HEK293T (cell line): Measurements from ENCODE around the gene SNX9.

Experiments
- CTCF ChIA-PET: fragments of 350-600 bp; formaldehyde crosslinking; extraction: SDS; loops from one replicate; lab custom pipeline; 2021; ENCODE audit warnings: antibody characterized with exemption, inconsistent platforms; lab: Yijun Ruan, JAX
- POLR2A ChIA-PET: fragments of 350-600 bp; formaldehyde crosslinking; extraction: SDS; loops from one replicate; lab custom pipeline; 2020; ENCODE audit warnings: antibody characterized with exemption, inconsistent platforms; lab: Yijun Ruan, JAX
- DNase-seq: peaks from one replicate; pipeline ENCODE4 v3.0.0; 2012; ENCODE audit warnings: mixed read lengths; ENCODE audit errors: extremely low spot score
- ARNT ChIP-seq: fragments of 450-650 bp; IDR thresholded peaks from 2 replicates; pipeline ENCODE4 v1.6.1; 2017; ENCODE audit warnings: mild to moderate bottlenecking
- BHLHE40 ChIP-seq: fragments of 450-650 bp; IDR thresholded peaks from 2 replicates; pipeline ENCODE4 v1.6.1; 2016; ENCODE audit warnings: mild to moderate bottlenecking, moderate library complexity, borderline replicate concordance
- CTBP1 ChIP-seq: fragments of 450-650 bp; IDR thresholded peaks from 2 replicates; pipeline ENCODE4 v1.6.1; 2016; ENCODE audit warnings: borderline replicate concordance
- ELF4 ChIP-seq: fragments of 450-650 bp; IDR thresholded peaks from 2 replicates; pipeline ENCODE4 v1.6.1; 2017; ENCODE audit warnings: antibody characterized with exemption
- FOXA1 ChIP-seq: fragments of 450-650 bp; IDR thresholded peaks from 2 replicates; pipeline ENCODE4 v1.6.1; 2016; ENCODE audit warnings: mild to moderate bottlenecking
- FOXK2 ChIP-seq: fragments of 450-650 bp; IDR thresholded peaks from 2 replicates; pipeline ENCODE4 v1.6.1; 2016; ENCODE audit warnings: mild to moderate bottlenecking
- FOXM1 ChIP-seq: fragments of 450-650 bp; IDR thresholded peaks from 2 replicates; pipeline ENCODE4 v1.6.1; 2017; ENCODE audit warnings: mild to moderate bottlenecking, borderline replicate concordance
- HDGF ChIP-seq: fragments of 450-650 bp; IDR thresholded peaks from 2 replicates; pipeline ENCODE4 v1.6.1; 2017; ENCODE audit warnings: antibody characterized with exemption, borderline replicate concordance
- L3MBTL2 ChIP-seq: fragments of 450-650 bp; conservative IDR thresholded peaks from 2 replicates; pipeline ENCODE4 v1.6.1; 2016; ENCODE audit warnings: mild to moderate bottlenecking
- LEF1 ChIP-seq: fragments of 450-650 bp; IDR thresholded peaks from 2 replicates; pipeline ENCODE4 v1.6.1; 2017; ENCODE audit warnings: mild to moderate bottlenecking, borderline replicate concordance
- NFRKB ChIP-seq: fragments of 450-650 bp; IDR thresholded peaks from 2 replicates; pipeline ENCODE4 v1.6.1; 2016; ENCODE audit warnings: mild to moderate bottlenecking, moderate library complexity
- PKNOX1 ChIP-seq: fragments of 450-650 bp; IDR thresholded peaks from 2 replicates; pipeline ENCODE4 v1.6.1; 2016
- SP1 ChIP-seq: fragments of 450-650 bp; IDR thresholded peaks from 2 replicates; pipeline ENCODE4 v1.6.1; 2017
- SUZ12 ChIP-seq: fragments of 450-650 bp; IDR thresholded peaks from 2 replicates; pipeline ENCODE4 v1.6.1; 2016; ENCODE audit warnings: mild to moderate bottlenecking
- TARDBP ChIP-seq: fragments of 450-650 bp; IDR thresholded peaks from 2 replicates; pipeline ENCODE4 v1.6.1; 2016
- ZNF384 ChIP-seq: fragments of 450-650 bp; IDR thresholded peaks from 2 replicates; pipeline ENCODE4 v1.6.1; 2016

SNX9 gene

GRCh38 chr6:157831424-157832249 is 8.6 kb downstream of the SNX9 start:
- DNase-seq: no peak
- ChIA-PET CTCF (interaction anchor here (1.3 kb wide), 1 partner anchor 67 kb away, joined by 3 read pairs; no protein-coding TSS in a partner anchor), POLR2A (no interaction called here)
- no peak for TF ChIP-seq FOXK2
- TF ChIP-seq L3MBTL2: peak; percentile 35; the same call in 1 of the 2 replicates

- no peak for DNase-seq
- ChIA-PET CTCF (interaction anchor here (1.3 kb wide), 1 partner anchor 68 kb away, joined by 3 read pairs; no protein-coding TSS in a partner anchor), POLR2A (no interaction called here)
- no peak for TF ChIP-seq SP1
- no peak for TF ChIP-seq BHLHE40
- no peak for TF ChIP-seq PKNOX1
- no peak for TF ChIP-seq NFRKB
Observed at GRCh38 chr6:157832250-157832967, 9.4 kb downstream of the SNX9 start.

- ChIA-PET POLR2A (interaction anchor here (1.3 kb wide), 1 partner anchor 27 kb away, joined by 3 read pairs; no protein-coding TSS in a partner anchor), CTCF (no interaction called here)
- DNase-seq: no peak
- no peak for TF ChIP-seq L3MBTL2
- no peak for TF ChIP-seq SUZ12
- TF ChIP-seq FOXM1: no peak
- no peak for TF ChIP-seq NFRKB
- TF ChIP-seq LEF1: no peak
- no peak for TF ChIP-seq BHLHE40
- TF ChIP-seq ELF4: no peak
- no peak for TF ChIP-seq HDGF
- no peak for TF ChIP-seq FOXA1
- no peak for TF ChIP-seq ARNT
- no peak for TF ChIP-seq TARDBP
- TF ChIP-seq SP1: no peak
- no peak for TF ChIP-seq CTBP1
- TF ChIP-seq ZNF384: no peak
- no peak for TF ChIP-seq PKNOX1
- TF ChIP-seq FOXK2: no peak
Observed at GRCh38 chr6:157834549-157834948, 11.5 kb downstream of the SNX9 start.

- ChIA-PET CTCF (no interaction called here), POLR2A (no interaction called here)
- DNase-seq: no peak
- TF ChIP-seq L3MBTL2: no peak
- TF ChIP-seq ELF4: no peak
- TF ChIP-seq PKNOX1: no peak
- no peak for TF ChIP-seq NFRKB
- no peak for TF ChIP-seq SUZ12
- no peak for TF ChIP-seq ARNT
- TF ChIP-seq TARDBP: no peak
- no peak for TF ChIP-seq FOXK2
- TF ChIP-seq CTBP1: no peak
- TF ChIP-seq BHLHE40: no peak
- TF ChIP-seq ZNF384: no peak
- no peak for TF ChIP-seq FOXA1
Observed at GRCh38 chr6:157838718-157839430, 15.8 kb downstream of the SNX9 start.

- POLR2A ChIA-PET: no interaction called here
- TF ChIP-seq ELF4: no peak
- no peak for TF ChIP-seq CTBP1
- no peak for TF ChIP-seq ZNF384
- TF ChIP-seq FOXK2: no peak
- no peak for TF ChIP-seq NFRKB
- TF ChIP-seq FOXM1: no peak
- no peak for TF ChIP-seq PKNOX1
- TF ChIP-seq TARDBP: no peak
- no peak for TF ChIP-seq FOXA1
- no peak for TF ChIP-seq SP1
- TF ChIP-seq BHLHE40: no peak
- no peak for TF ChIP-seq SUZ12
- TF ChIP-seq L3MBTL2: no peak
- TF ChIP-seq LEF1: no peak
- TF ChIP-seq HDGF: no peak
- CTCF ChIA-PET: no interaction called here
- no peak for DNase-seq
Observed at GRCh38 chr6:157839606-157840005, 16.6 kb downstream of the SNX9 start.
